ENCODE results near the gene UGT1A4.

The UGT1A4 gene

DNA sequence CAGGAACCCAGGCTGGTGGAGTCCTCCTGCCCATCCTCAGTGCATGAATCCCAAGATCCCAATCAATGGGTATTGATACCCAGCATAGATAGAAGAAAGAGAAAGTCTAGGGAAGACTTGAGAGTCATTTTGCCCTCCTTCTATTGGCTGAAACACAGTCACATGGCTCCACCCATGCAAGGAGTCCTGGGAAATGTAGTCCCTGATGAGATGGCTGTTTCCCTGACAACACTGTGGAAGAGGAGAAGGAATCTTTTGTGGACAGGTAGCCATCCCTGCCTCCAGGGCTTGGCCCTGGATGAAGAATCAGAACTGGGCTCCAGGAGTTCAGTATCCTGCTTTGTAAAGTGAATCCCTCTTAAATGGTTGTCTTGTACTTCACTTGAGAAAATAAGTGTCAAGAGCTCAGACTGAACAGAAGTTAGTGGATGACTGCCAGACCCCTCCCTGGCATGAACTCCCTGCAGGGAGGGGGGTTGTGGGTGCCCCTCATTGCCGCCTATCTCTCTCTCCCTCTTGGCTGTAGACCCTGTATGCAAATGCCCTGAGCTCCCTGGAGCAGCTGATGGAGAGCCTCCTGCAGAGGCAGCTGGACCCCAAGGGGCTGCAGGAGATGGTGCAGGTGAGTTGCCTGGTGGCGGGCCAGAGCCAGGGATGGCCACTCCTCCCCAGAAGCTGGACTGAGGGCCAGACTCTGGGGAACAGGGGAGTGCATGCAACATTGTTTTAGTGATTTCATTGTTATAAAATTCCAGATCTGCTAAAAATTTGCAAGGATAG, 95.7 kb downstream of the UGT1A4 start:
- DNase-seq = no peak

DNA sequence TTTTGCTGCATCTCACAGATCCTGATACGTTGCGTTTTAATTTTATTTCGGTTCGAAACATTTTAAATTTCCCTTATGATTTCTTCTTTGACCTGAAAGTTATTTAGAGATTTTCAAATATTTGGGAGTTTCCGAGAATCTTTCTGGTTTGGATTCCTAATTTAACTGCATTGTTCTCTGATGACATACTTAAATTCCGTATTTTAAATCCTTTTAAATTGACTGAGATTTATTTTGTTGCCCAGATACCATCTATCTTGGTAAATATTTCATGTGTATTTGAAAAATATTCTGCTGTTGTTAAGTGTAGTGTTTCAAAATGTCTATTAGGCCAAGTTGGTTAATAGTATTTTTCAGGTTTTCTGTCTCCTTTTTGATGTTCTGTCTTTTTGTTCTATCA, 97.3 kb downstream of the UGT1A4 start:
- DNase-seq = no peak

DNA sequence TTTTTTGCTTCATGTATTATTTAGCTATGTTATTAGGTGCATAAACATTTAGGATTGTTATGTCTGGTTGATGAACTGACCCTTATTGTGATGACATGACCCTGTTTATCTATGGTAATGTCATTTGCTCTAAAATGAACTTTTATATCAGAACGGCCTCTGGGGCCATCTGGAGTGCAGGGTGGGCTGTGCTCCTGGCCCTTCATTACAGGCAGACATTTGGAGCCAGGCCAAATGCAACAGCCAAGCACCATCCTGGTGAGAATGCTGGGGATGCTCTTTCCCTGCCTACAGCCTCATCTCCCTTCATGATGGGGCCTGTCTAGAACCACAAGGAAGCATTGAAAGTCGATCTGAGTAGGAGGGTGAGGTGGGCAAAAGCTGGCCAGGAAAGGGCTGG, 97.8 kb downstream of the UGT1A4 start:
- DNase-seq = peak; percentile 4

DNA sequence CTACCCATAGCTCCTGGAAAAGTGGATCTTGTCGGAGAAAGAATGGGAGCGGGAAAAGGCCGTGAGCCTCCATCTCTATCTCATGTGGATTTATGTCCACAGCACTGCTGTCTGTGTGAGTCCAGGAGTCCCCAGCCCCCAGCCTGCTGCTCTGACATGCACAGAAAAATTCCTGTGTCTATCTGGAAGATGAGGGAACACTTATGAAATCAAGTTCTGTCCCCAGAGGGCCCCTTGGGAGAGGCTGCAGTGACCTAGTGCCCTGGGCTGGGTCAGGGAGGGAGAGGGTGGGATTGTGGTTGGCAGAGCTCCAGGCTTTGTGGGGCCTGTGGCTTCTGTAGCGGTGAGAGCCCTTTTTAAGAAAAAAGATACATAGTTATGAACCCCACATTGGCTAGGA, 98.2 kb downstream of the UGT1A4 start:
- no peak for DNase-seq

DNA sequence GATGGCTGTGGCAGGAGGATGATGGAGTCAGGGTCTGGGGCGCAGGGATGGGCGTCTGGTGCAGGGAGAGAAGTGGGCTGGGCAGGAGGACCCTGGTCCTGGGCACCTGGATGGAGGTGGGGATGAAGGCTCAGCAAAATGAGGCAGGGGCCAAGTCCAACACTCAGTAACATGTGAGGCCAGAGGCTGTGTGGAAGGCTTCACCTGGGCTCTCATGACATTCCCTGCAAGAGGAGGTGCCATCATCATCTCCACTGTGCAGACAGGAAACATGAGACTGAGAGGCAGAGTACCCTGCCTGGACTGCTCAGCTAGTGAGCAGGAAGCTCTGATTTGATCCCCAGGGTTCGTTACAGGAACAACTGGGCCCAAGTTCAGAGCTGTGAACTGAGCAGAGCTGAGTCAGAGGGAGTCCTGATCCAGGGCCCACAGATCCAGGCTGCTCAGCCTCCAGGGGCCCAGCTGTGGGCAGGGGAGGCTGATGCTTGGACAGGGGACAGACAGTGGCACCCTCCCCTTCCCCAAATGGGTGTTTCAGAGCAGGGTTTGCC, 98.9 kb downstream of the UGT1A4 start:
- DNase-seq = no peak

DNA sequence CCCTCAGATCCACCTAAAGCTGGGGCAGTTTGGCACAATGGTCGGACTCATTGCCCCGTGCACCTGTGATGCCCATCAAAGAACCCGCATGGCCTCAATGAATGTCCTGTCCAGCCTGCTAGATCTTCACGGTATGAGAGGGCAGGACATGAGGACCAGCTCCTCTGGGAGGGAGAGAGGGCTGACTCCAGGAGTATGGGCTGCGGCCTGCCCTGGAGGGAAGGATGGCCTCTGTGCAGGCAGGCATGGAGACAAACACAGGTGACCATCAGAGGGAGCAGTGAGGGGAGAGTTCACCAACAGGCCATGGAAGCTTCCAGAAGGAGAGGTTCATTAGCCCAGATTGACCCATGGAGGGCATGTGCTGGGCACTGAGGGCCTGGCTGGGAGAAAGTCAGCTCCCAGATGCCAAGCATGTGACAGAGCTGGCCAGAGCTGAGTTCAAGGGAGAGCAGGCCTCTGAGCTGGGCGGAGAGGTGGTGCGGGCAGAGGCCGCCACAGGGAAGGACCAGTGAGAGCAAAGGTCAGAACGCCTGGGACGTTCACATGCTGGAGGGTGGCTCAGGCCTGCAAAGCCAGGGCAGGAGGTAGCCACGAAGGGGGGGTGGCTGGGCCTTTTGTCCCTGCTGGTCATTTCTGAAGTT, 99.6 kb downstream of the UGT1A4 start:
- no peak for DNase-seq

DNA sequence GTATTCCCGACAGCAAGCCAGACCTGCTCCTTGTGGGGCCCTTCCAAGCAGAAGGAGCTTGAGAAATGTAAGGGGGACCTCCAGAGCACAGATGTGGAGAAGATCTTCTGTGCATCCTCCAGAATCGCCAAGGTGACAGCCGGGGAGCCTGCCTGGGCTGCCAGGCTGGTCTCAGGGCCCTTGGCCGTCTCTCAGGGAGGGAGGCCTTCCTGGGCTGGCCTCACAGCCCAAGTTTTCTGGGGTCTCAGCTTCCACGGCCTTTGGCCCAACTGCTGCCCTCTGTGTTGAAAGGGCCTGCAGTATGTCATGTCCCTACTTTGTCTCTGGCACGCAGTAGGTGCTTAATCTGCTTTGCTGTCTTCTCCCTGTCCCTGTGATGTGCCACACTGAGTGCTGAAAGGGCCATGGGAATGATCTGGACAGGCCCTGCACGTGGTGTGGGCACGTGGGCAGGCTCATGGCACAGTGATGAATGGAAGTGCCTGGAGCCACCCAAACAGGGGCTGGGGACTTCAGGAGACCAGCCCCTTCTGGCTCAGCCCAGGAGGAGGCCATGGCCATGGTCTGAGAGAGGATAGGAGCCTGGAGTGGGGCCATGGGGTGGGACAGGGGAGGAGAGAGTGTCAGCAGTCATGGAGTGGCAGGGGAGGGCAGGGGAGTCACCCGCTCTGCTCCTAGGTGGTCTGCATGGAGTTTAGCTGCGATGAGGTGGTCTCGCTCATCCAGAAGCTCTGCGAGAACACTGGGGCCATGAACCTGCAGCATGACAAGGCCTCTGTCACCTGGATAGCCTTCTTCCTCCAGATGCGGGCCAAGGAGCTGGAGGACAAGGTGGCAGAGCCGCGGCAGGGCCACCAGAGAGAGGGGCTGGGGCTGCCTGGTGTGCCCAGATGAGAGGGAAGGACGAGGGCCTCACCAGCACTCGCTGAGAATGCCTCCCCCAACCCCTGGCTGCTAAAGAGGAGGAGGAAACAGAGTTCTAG, 100.4 kb downstream of the UGT1A4 start:
- DNase-seq = no peak

DNA sequence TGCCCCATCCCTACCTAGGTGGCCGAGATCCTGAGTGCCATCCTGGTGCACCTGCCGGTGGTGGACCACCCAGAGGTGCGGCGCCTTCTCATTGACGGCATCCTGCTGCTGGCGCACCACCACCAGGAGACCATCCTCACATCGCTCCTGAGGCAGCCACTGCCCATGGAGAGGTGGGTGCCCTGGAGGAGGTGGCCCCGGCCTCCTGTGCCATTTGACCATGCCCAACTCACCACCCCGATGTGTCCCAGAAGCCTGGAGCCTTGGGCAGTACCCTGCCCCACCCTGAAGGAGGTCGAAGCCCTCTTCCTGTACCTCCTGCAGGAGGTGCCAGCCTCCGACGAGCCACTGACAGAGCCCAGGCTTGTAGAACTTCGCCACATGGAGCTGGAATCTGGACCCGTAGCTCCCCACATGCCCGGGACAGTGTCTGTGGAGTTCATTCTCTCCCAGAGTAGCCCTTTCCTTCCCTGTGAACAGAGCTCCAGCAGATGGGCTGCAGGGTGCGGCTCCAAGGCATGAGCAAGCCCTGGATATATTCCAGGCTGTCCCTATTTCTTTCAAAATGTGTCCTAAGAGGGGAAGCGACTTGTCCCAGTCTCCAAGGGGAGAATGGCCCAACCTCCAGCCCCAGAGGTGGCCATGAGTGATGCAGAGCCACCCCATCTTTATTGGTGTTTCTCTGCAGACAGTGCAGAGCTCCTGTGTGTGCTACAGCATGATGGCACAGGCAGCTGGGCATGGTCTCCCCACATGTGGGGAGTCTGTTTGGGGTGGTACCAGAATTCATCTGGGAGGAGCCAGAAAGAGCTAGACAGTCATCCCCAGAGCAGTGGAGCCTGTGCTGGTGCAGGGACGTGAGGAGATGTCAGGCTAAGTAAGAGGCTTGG, 101.6 kb downstream of the UGT1A4 start:
- no peak for DNase-seq

DNA sequence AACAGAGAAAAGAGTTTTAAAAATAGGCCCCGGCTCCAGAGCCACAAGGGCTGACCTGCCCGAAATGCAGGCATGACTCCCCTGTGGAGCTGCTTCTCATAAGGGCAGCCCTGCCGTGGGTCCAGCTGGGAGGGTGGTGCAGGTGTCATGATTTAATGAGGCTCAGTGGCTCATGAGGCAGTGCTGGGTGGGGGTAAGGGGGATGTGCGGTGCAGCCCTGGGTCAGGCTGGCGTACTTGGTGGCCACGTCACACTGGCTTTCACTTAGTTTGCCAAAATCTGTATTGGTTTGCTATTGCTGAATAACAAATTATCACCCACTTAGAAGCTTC, 102.2 kb downstream of the UGT1A4 start:
- DNase-seq = no peak

DNA sequence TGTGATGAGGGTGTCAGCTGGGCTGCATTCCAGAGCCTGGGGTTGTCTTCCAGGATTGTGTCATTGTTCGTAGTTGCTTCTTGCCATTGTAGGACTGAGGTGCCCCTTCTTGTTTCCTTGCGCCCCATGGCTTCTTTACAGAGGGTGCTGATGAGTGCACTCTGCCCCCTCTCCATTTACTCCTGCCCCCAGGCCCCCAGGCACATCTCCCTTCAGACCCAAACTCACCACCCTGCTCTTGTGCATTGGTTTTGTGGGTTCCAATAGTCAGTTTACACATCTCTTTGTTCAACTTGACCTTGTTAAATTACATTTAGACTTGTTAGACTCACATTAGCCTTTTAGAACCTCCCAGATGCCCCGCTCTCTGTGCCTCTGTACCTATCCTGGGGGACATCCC, 102.7 kb downstream of the UGT1A4 start:
- no peak for DNase-seq

DNA sequence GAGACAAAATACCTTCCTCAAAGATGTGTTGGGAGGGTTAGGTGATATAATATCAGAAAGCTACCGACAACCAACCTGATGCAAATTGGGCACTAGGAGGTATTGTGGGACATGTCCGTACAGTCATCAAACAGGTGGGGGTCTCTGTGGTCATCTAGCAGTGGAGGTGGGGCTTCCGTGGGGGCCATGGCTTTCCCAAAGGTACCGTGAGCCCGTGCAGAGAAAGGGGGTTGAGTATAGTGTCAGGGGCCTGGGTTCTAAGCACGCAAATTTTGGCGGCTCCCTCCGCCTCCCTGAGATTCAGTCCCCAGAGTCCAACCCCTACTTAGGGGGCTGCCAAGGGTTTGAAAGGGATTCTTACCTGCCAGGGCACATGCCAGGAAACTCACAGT, 103.2 kb downstream of the UGT1A4 start:
- DNase-seq = no peak

DNA sequence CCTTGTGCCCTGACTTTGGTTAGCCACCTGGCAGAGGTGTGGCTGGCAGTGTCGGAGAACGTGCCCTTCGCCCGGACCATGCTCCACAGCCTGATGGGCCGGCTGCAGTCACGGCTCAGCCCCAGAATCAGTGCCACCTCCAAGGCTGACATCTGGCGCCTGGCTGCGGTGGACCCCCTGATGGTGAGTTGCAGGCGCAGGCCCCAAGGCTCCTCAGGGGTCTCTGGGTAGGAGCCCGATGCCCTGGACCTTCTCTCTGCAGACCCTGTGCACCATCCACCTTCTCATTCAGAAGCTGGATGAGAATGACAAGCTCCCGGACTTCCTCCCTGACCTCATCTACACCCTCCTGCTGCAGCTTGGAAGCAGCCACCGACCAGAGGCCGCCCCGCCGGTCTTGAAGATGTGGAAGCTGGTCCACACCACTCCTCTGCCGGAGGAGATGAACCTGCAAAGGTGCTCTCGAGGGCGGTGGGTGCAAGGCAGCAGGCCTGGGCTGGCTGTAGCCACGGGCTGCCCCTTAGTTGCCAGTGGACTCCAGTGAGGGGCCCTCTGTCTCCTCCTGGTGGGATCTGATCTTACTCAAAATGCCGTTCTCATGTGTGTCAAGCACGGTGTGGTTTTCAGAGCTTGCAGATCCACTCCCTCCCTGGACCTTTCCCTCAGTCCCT, 103.7 kb downstream of the UGT1A4 start:
- no peak for DNase-seq

All from NCI-H1105 (cell line).